ENCODE measurements around the gene CBLB.

- TF ChIP-seq CTCF (IDR thresholded peaks at IDR 0.05 in 2 of 3, conservative IDR thresholded peaks at IDR 0.05 in 1 of 3; ENCODE audit: insufficient read depth in 2 of 3, low read depth in 1 of 3, low read length in 3 of 3) (no peak), ZNF655 (CRISPR knock-in tag; IDR thresholded peaks at IDR 0.05) (no peak), ZNF518B (CRISPR knock-in tag; IDR thresholded peaks at IDR 0.05) (no peak)
These were observed 137.1 kb downstream of the CBLB start for GRCh38 chr3:105731686-105732085.

Measured in K562 (cell line).